ENCODE measurements around the gene COQ10B. TPM values are rescaled to one million over a fixed set of nuclear protein-coding genes. Genes with fewer than 3 reads are reported as not detected.

The COQ10B gene
- polyA plus RNA-seq, 1 donor: 17.8 TPM

GRCh38 chr2:197499594-197500502 is 46.5 kb downstream of the COQ10B start, which contains the start of the genes HSPD1 and HSPE1:
TSS of gene HSPD1 (minus strand) at chr2:197499840. CDS start at chr2:197498848, 992 bp downstream.
TSS of gene HSPE1 (plus strand) at chr2:197500379. CDS start at chr2:197500437, 58 bp downstream.
- DNase-seq: peak; percentile 100

- peak; percentile 39 for DNase-seq
Observed at GRCh38 chr2:197500503-197501131, 47.3 kb downstream of the COQ10B start.

- DNase-seq: no peak
Observed at GRCh38 chr2:197502201-197502600, 48.8 kb downstream of the COQ10B start.

- DNase-seq: no peak
Observed at GRCh38 chr2:197502685-197503084, 49.3 kb downstream of the COQ10B start.

- DNase-seq: no peak
Observed at GRCh38 chr2:197504000-197504399, 50.6 kb downstream of the COQ10B start.

- DNase-seq: no peak
Observed at GRCh38 chr2:197504512-197504911, 51.2 kb downstream of the COQ10B start.

- no peak for DNase-seq
Observed at GRCh38 chr2:197506658-197507057, 53.3 kb downstream of the COQ10B start.

GRCh38 chr2:197513915-197514314 is 60.6 kb downstream of the COQ10B start:
- DNase-seq: no peak

GRCh38 chr2:197514754-197515153 is 61.4 kb downstream of the COQ10B start:
- DNase-seq: no peak

- peak; percentile 34 for DNase-seq
Observed at GRCh38 chr2:197515315-197515738, 62.0 kb downstream of the COQ10B start.

GRCh38 chr2:197515739-197516392 is 62.5 kb downstream of the COQ10B start, which contains the start of gene MOB4:
TSS of gene MOB4 (plus strand) at chr2:197516066. CDS start at chr2:197516087, 21 bp downstream.
- DNase-seq: peak; percentile 94

GRCh38 chr2:197516393-197516761 is 63.0 kb downstream of the COQ10B start:
- DNase-seq: peak; percentile 31

- DNase-seq: no peak
Observed at GRCh38 chr2:197517150-197517549, 63.8 kb downstream of the COQ10B start.

Other genes with a start within 250 kb of the COQ10B start
- 15.5 TPM for gene ANKRD44, start 142.8 kb upstream of the COQ10B start, polyA plus RNA-seq (ENCODE audit: insufficient read length)
- 607 TPM for gene SF3B1, start 18.5 kb upstream of the COQ10B start, polyA plus RNA-seq (ENCODE audit: insufficient read length)
- 695 TPM for gene HSPD1, start 46.3 kb downstream of the COQ10B start, polyA plus RNA-seq (ENCODE audit: insufficient read length)
- 252 TPM for gene HSPE1, start 46.8 kb downstream of the COQ10B start, polyA plus RNA-seq (ENCODE audit: insufficient read length)
- 45.1 TPM for gene MOB4, start 62.5 kb downstream of the COQ10B start, polyA plus RNA-seq (ENCODE audit: insufficient read length)
- gene RFTN2, start 222.0 kb downstream of the COQ10B start, polyA plus RNA-seq (ENCODE audit: insufficient read length): 19.0 TPM

Measured in left kidney (tissue), 2 donors.